ENCODE data around the gene ZNF423.

DNA sequence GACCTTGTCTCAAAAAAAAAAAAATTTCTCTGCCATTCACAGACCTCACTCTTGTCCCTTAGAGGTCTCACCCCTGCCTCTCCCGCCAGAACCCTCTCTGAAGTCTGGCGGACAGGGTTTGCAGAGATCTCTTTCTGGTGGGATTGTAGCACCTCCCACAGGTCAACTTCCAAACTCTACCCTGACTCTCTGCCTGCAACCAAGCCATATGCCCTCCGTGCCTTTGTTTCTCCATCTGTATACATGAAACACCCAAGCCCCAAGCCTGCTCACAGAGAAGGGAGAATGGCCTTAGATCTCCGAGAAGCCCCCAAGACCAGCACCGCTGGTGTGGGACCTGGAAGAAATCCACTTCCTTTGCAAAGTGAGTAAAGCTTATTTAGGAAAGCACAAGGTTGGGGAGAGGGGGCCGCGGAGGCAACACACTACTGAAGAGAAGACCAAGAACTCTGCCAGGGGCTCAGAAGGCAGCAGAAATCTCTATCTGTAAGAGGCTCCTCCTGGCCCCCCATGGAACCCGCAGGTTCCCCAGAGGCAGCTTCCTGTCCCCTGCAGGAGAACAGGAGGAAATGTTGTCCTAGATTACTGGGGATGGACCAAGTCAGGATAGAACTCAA, 262.4 kb downstream of the ZNF423 start:
- TF ChIP-seq, protein P1, sequence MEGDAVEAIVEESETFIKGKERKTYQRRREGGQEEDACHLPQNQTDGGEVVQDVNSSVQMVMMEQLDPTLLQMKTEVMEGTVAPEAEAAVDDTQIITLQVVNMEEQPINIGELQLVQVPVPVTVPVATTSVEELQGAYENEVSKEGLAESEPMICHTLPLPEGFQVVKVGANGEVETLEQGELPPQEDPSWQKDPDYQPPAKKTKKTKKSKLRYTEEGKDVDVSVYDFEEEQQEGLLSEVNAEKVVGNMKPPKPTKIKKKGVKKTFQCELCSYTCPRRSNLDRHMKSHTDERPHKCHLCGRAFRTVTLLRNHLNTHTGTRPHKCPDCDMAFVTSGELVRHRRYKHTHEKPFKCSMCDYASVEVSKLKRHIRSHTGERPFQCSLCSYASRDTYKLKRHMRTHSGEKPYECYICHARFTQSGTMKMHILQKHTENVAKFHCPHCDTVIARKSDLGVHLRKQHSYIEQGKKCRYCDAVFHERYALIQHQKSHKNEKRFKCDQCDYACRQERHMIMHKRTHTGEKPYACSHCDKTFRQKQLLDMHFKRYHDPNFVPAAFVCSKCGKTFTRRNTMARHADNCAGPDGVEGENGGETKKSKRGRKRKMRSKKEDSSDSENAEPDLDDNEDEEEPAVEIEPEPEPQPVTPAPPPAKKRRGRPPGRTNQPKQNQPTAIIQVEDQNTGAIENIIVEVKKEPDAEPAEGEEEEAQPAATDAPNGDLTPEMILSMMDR (IDR thresholded peaks at IDR 0.05; ENCODE audit: low read length) = no peak
- no peak for TF ChIP-seq EZH2 (IDR thresholded peaks at IDR 0.05; ENCODE audit: borderline replicate concordance, low read length)
